ENCODE measurements around the gene MEF2A.

DNA sequence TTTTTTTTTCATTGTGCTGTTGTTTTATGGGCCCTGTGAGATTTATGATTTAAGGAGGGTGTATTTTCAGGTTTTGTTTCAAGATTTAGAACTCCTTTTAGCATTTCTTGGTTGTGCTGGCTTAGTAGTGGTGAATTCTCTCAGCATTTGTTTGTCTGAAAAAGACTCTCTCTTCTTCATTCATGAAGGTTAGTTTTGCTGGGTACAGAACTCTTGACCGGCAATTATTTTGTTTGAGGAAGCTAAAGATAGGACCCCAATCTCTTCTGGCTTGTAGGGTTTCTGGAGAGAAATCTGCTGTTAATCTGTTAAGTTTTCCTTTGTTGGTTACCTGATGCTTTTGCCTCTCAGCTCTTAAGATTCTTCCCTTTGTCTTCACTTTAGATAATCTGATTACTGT is 120.5 kb downstream of the MEF2A start:
- TF ChIP-seq, protein P1, sequence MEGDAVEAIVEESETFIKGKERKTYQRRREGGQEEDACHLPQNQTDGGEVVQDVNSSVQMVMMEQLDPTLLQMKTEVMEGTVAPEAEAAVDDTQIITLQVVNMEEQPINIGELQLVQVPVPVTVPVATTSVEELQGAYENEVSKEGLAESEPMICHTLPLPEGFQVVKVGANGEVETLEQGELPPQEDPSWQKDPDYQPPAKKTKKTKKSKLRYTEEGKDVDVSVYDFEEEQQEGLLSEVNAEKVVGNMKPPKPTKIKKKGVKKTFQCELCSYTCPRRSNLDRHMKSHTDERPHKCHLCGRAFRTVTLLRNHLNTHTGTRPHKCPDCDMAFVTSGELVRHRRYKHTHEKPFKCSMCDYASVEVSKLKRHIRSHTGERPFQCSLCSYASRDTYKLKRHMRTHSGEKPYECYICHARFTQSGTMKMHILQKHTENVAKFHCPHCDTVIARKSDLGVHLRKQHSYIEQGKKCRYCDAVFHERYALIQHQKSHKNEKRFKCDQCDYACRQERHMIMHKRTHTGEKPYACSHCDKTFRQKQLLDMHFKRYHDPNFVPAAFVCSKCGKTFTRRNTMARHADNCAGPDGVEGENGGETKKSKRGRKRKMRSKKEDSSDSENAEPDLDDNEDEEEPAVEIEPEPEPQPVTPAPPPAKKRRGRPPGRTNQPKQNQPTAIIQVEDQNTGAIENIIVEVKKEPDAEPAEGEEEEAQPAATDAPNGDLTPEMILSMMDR (IDR thresholded peaks at IDR 0.05): no peak
- no peak for TF ChIP-seq POLR2A (IDR thresholded peaks at IDR 0.05)

Measured in lower leg skin (tissue), 3 donors.